Activated naive CD4-positive, alpha-beta T cell treated with anti-CD3 and anti-CD28 coated beads, Interleukin-2, amount 10 ng/mL, durations not matched to agents 5 hours and 36 hours (primary cell): ENCODE results near the gene OR2T12. TPM values are rescaled to one million over a fixed set of nuclear protein-coding genes. Genes with fewer than 3 reads are reported as not detected.

ENCODE experiments used
- total RNA-seq, 2 experiments: library from RNA; stranded (reverse); gene quantifications; one replicate each; pipeline ENCODE4 v1.2.3, GENCODE V29; 2021

OR2T12 gene, protein sequence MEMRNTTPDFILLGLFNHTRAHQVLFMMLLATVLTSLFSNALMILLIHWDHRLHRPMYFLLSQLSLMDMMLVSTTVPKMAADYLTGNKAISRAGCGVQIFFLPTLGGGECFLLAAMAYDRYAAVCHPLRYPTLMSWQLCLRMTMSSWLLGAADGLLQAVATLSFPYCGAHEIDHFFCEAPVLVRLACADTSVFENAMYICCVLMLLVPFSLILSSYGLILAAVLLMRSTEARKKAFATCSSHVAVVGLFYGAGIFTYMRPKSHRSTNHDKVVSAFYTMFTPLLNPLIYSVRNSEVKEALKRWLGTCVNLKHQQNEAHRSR
- not detected for total RNA-seq

GRCh38 chr1:248303324-248303723 is at the start of gene OR2T12:
Gene OR2T12, minus strand, starts transcription at chr1:248303424. Its CDS starts 7,846 bp downstream, at chr1:248295578.

DNA sequence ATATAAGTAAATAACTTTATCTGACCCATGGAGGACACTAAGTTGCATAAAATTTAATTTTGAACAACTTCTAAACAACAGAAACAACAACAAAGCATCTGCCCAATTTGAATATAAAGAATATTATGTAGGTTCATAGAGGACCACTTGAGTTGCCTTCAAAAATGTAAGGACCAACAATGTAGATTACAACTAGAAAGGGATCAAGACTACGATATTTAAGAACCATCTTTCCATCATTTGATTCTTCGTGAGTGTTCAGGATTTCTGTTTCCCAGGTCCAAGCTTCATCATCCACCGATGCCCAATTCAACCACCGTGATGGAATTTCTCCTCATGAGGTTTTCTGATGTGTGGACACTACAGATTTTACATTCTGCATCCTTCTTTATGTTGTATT is 45.3 kb upstream of the OR2T12 start, which contains the start of gene OR14C36:
Gene OR14C36 (plus strand): TSS at position 301 of the 400 bp plus-strand sequence. CDS start 0 bp downstream, at position 301.

GRCh38 chr1:248324468-248324867 is 21.2 kb upstream of the OR2T12 start, which contains the start of gene OR2M7:
Gene OR2M7, minus strand, starts transcription at chr1:248324568. Its CDS starts 0 bp downstream, at chr1:248324568.

DNA sequence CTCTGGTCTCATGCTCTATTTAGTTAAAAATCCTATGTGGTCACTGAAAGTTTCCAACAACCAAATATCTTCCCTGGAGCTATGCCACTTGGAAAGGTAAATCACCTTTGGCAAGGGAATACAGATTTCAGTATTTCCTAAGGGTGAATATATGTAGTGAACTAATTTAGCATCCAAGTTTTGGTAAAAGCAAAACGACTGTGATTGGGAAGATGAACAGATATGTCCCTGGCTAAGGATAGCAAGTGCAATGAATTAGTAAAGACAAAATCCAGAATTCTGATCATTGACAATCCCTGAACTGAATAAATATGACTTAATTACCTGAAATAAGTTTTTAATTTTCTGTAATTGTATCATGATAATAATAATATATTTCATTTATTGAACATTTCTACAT is 25.3 kb downstream of the OR2T12 start, which contains the start of gene OR2T33:
Gene OR2T33 (minus strand): TSS at position 101 of the 400 bp plus-strand sequence. CDS start 4,162 bp downstream, outside the sequence.

Other genes with a start within 250 kb of the OR2T12 start
- gene OR2L13, start 208.2 kb downstream of the OR2T12 start, total RNA-seq, result not detected
- gene OR2M5, start 158.3 kb downstream of the OR2T12 start, total RNA-seq, result not detected
- gene OR2M2, start 128.6 kb downstream of the OR2T12 start, total RNA-seq, result not detected
- gene OR2M3, start 106.2 kb downstream of the OR2T12 start, total RNA-seq, result not detected
- not detected for gene OR2M4, start 72.0 kb downstream of the OR2T12 start, total RNA-seq
- gene OR2T33, start 25.4 kb downstream of the OR2T12 start, total RNA-seq, result not detected
- gene OR2M7, start 21.1 kb upstream of the OR2T12 start, total RNA-seq, result not detected
- not detected for gene OR14C36, start 45.4 kb upstream of the OR2T12 start, total RNA-seq
- gene OR2T4, start 58.2 kb upstream of the OR2T12 start, total RNA-seq, result not detected
- gene OR2T6, start 72.3 kb upstream of the OR2T12 start, total RNA-seq, result not detected
- not detected for gene OR2T1, start 99.6 kb upstream of the OR2T12 start, total RNA-seq
- not detected for gene OR2T2, start 142.2 kb upstream of the OR2T12 start, total RNA-seq
- not detected for gene OR2T3, start 169.9 kb upstream of the OR2T12 start, total RNA-seq
- gene OR2T5, start 185.2 kb upstream of the OR2T12 start, total RNA-seq, result not detected
- not detected for gene OR2G6, start 204.6 kb upstream of the OR2T12 start, total RNA-seq